Left renal pelvis (tissue), 4 donors: ENCODE results near the gene SYT11. TPM values are rescaled to one million over a fixed set of nuclear protein-coding genes. Genes with fewer than 3 reads are reported as not detected.
A peak's percentile ranks its signal among the peaks of the same experiment; 100 is the strongest.

Experiments used
- DNase-seq, 4 donors: peaks; one replicate each; pipeline ENCODE4 v3.0.0-alpha.2; 2013; ENCODE audit warnings: low read depth in 4 of 4, low spot score in 3 of 4
- polyA plus RNA-seq, 4 donors: library from polyadenylated mRNA; unstranded; fragments of 120-200 nt; gene quantifications; one replicate each; pipeline ENCODE4 v1.2.1, GENCODE V29; 2013; ENCODE audit not compliant: insufficient read length in 4 of 4

Gene SYT11
- polyA plus RNA-seq, 4 donors = 14.3 to 24.3 (median 19.0) TPM

GRCh38 chr1:155933591-155934096 lies 74.3 kb downstream of the SYT11 start:
- DNase-seq = no peak

GRCh38 chr1:155934097-155934935 lies 74.9 kb downstream of the SYT11 start, which contains the start of gene KHDC4:
Gene KHDC4 (minus strand): TSS chr1:155934413. CDS start chr1:155934373, 40 bp downstream.
- peak; percentile 97 to 99 (median 98) for DNase-seq

Other genes starting within 250 kb of the SYT11 start
- 10 to 100 TPM; 54.3 to 71.9 (median 58.4) TPM for gene MSTO1, start 249.3 kb upstream of the SYT11 start, polyA plus RNA-seq
- gene YY1AP1, start 170.8 kb upstream of the SYT11 start, polyA plus RNA-seq = 10 to 100 TPM; 72.6 to 79.6 (median 76.8) TPM
- 100 to 1,000 TPM in 3 of 4 donors, 10 to 100 TPM in 1; 92.2 to 132 (median 123) TPM for gene DAP3, start 170.5 kb upstream of the SYT11 start, polyA plus RNA-seq
- gene GON4L, start 2.4 kb upstream of the SYT11 start, polyA plus RNA-seq = 10 to 100 TPM; 42.3 to 58.1 (median 47.3) TPM
- gene RIT1, start 51.8 kb downstream of the SYT11 start, polyA plus RNA-seq = 10 to 100 TPM; 28.8 to 52.5 (median 47.8) TPM
- gene KHDC4, start 74.8 kb downstream of the SYT11 start, polyA plus RNA-seq = 10 to 100 TPM; 36.0 to 80.9 (median 53.2) TPM
- under 1 TPM in 2 of 4 donors, not detected in 2; 0.13 to 0.14 TPM for gene RXFP4, start 82.1 kb downstream of the SYT11 start, polyA plus RNA-seq
- 10 to 100 TPM; 77.1 to 88.9 (median 82.7) TPM for gene ARHGEF2, start 119.0 kb downstream of the SYT11 start, polyA plus RNA-seq
- 100 to 1,000 TPM; 353 to 473 (median 417) TPM for gene SSR2, start 161.4 kb downstream of the SYT11 start, polyA plus RNA-seq
- 10 to 100 TPM; 38.3 to 61.2 (median 51.5) TPM for gene UBQLN4, start 194.2 kb downstream of the SYT11 start, polyA plus RNA-seq
- gene LAMTOR2, start 195.2 kb downstream of the SYT11 start, polyA plus RNA-seq = 10 to 100 TPM; 35.2 to 69.7 (median 51.8) TPM
- 10 to 100 TPM in 3 of 4 donors, 1 to 10 TPM in 1; 1.7 to 66.2 (median 52.7) TPM for gene RAB25, start 201.6 kb downstream of the SYT11 start, polyA plus RNA-seq
- 10 to 100 TPM; 40.9 to 46.9 (median 45.0) TPM for gene MEX3A, start 222.9 kb downstream of the SYT11 start, polyA plus RNA-seq